ENCODE results near the gene VMAC. TPM values are rescaled to one million over a fixed set of nuclear protein-coding genes. Genes with fewer than 3 reads are reported as not detected.

Gene VMAC
- polyA plus RNA-seq, 1 donor = 8.1 TPM

GRCh38 chr19:5905114-5905778, 574 bp downstream of the VMAC start:
- Histone ChIP-seq H3K4me3 (ENCODE audit: low read length) (peak overlapping the region; percentile 65), H3K27ac (ENCODE audit: low read length) (peak overlapping the region; percentile 54), H3K9me3 (ENCODE audit: control insufficient read depth, low read depth, low read length) (no peaks in the 10 kb centered on the region), H3K27me3 (ENCODE audit: control insufficient read depth, insufficient read depth, low read length) (no peaks in the 10 kb centered on the region), H3K4me1 (ENCODE audit: control insufficient read depth, insufficient read depth, low read length) (peaks cover 15% of the 10 kb centered on the region), H3K36me3 (ENCODE audit: control insufficient read depth, insufficient read depth, low read length) (peaks cover 22% of the 10 kb centered on the region)
- 40% methylated on average over 1 of the region's 31 CpGs for WGBS (ENCODE audit: insufficient coverage, low lambda C conversion rate)
- no peak for DNase-seq

DNA sequence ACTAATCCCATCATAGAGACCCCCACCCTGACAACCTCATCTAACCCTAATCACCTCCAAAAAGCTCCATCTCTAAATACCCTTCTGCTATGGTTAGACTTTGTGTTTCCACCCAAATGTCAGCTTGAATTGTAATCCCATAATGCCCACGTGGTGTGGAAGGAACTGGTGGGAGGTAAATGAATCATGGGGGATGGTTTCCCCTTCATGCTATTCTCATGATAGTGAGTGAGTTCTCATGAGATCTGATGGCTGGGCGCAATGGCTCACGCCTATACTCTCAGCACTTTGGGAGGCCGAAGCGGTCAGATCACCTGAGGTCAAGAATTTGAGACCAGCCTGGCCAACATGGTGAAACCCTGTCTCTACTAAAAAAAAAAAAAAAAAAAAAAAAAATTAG, 2.6 kb downstream of the VMAC start:
- no peaks in the 10 kb centered on the region for H3K27me3 ChIP-seq (ENCODE audit: control insufficient read depth, insufficient read depth, low read length)
- no peak overlapping the region for H3K4me3 ChIP-seq (ENCODE audit: low read length)
- H3K4me1 ChIP-seq (ENCODE audit: control insufficient read depth, insufficient read depth, low read length) = peaks cover 13% of the 10 kb centered on the region
- no peak for DNase-seq
- no peak overlapping the region for H3K27ac ChIP-seq (ENCODE audit: low read length)
- peaks cover 13% of the 10 kb centered on the region for H3K36me3 ChIP-seq (ENCODE audit: control insufficient read depth, insufficient read depth, low read length)
- no CpG with 5 or more reads among the region's 5 CpGs for WGBS (ENCODE audit: insufficient coverage, low lambda C conversion rate)
- H3K9me3 ChIP-seq (ENCODE audit: control insufficient read depth, low read depth, low read length) = no peaks in the 10 kb centered on the region

DNA sequence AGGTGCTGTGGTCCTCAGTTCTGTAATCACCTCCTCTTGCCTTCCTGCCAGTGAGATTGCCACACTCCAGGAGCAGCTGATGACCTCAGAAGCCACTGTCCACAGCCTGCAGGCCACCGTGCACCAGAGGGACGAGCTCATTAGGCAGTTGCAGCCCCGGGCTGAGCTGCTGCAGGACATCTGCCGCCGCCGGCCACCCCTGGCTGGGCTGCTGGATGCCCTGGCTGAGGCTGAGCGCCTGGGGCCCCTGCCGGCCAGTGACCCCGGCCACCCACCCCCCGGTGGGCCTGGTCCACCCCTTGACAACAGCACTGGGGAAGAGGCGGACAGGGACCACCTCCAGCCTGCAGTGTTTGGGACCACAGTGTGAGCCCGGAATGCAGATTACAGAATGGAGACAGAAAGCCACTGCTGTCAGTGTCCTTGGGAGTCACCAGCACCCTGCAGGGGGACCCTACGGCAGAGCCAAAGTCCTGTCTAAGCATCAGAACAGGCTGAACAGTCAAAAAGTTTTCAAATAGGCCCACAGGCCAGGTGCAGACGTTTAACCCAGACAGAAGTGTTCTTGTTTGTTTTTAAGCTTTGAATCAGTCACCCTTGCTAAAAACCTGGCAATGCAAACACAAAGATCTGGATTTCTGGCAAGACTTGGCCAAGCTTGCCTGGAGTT, 4.2 kb downstream of the VMAC start:
- Histone ChIP-seq H3K36me3 (ENCODE audit: control insufficient read depth, insufficient read depth, low read length) (peaks cover 13% of the 10 kb centered on the region), H3K9me3 (ENCODE audit: control insufficient read depth, low read depth, low read length) (no peaks in the 10 kb centered on the region), H3K4me1 (ENCODE audit: control insufficient read depth, insufficient read depth, low read length) (peaks cover 7% of the 10 kb centered on the region), H3K27ac (ENCODE audit: low read length) (no peak overlapping the region), H3K4me3 (ENCODE audit: low read length) (no peak overlapping the region), H3K27me3 (ENCODE audit: control insufficient read depth, insufficient read depth, low read length) (no peaks in the 10 kb centered on the region)
- no peak for DNase-seq
- WGBS (ENCODE audit: insufficient coverage, low lambda C conversion rate) = 20% methylated on average over 1 of the region's 14 CpGs

- no peaks in the 10 kb centered on the region for H3K9me3 ChIP-seq (ENCODE audit: control insufficient read depth, low read depth, low read length)
- H3K27ac ChIP-seq (ENCODE audit: low read length) = no peak overlapping the region
- H3K4me1 ChIP-seq (ENCODE audit: control insufficient read depth, insufficient read depth, low read length) = peaks cover 7% of the 10 kb centered on the region
- no peak overlapping the region for H3K4me3 ChIP-seq (ENCODE audit: low read length)
- H3K36me3 ChIP-seq (ENCODE audit: control insufficient read depth, insufficient read depth, low read length) = peaks cover 20% of the 10 kb centered on the region
- DNase-seq = no peak
- no peaks in the 10 kb centered on the region for H3K27me3 ChIP-seq (ENCODE audit: control insufficient read depth, insufficient read depth, low read length)
- WGBS (ENCODE audit: insufficient coverage, low lambda C conversion rate) = no CpG with 5 or more reads among the region's 1 CpG
These were observed 5.9 kb downstream of the VMAC start for GRCh38 chr19:5910638-5910907.

GRCh38 chr19:5911366-5911765, 6.7 kb downstream of the VMAC start:
- Histone ChIP-seq H3K27me3 (ENCODE audit: control insufficient read depth, insufficient read depth, low read length) (no peaks in the 10 kb centered on the region), H3K36me3 (ENCODE audit: control insufficient read depth, insufficient read depth, low read length) (peaks cover 24% of the 10 kb centered on the region), H3K27ac (ENCODE audit: low read length) (no peak overlapping the region), H3K4me3 (ENCODE audit: low read length) (no peak overlapping the region), H3K4me1 (ENCODE audit: control insufficient read depth, insufficient read depth, low read length) (peaks cover 13% of the 10 kb centered on the region), H3K9me3 (ENCODE audit: control insufficient read depth, low read depth, low read length) (no peaks in the 10 kb centered on the region)
- no peak for DNase-seq
- no CpG with 5 or more reads among the region's 1 CpG for WGBS (ENCODE audit: insufficient coverage, low lambda C conversion rate)

- Histone ChIP-seq H3K4me3 (ENCODE audit: low read length) (no peak within 1 kb of the TSS), H3K4me1 (ENCODE audit: control insufficient read depth, insufficient read depth, low read length) (peaks cover 14% of the 10 kb centered on the region), H3K27me3 (ENCODE audit: control insufficient read depth, insufficient read depth, low read length) (no peaks in the 10 kb centered on the region), H3K27ac (ENCODE audit: low read length) (no peak within 1 kb of the TSS), H3K9me3 (ENCODE audit: control insufficient read depth, low read depth, low read length) (no peaks in the 10 kb centered on the region), H3K36me3 (ENCODE audit: control insufficient read depth, insufficient read depth, low read length) (peaks cover 46% of the 10 kb centered on the region)
- no CpG with 5 or more reads among the region's 10 CpGs for WGBS (ENCODE audit: insufficient coverage, low lambda C conversion rate)
- no peak for DNase-seq
These were observed 9.2 kb downstream of the VMAC start, which contains the start of gene CAPS for GRCh38 chr19:5913739-5914357. TSS of gene CAPS (plus strand) at chr19:5914254. CDS start at chr19:5914407, 153 bp downstream.

DNA sequence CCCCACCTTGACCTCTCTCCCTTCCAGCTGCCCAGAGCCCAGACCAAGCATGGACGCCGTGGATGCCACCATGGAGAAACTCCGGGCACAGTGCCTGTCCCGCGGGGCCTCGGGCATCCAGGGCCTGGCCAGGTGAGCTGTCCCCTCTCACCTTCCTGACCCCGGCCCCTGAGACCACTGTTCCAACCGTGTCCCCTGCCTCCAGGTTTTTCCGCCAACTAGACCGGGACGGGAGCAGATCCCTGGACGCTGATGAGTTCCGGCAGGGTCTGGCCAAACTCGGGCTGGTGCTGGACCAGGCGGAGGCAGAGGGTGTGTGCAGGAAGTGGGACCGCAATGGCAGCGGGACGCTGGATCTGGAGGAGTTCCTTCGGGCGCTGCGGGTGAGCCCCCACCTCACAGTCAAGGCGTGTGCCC, 9.7 kb downstream of the VMAC start:
- Histone ChIP-seq H3K4me1 (ENCODE audit: control insufficient read depth, insufficient read depth, low read length) (peaks cover 14% of the 10 kb centered on the region), H3K9me3 (ENCODE audit: control insufficient read depth, low read depth, low read length) (no peaks in the 10 kb centered on the region), H3K27ac (ENCODE audit: low read length) (no peak overlapping the region), H3K36me3 (ENCODE audit: control insufficient read depth, insufficient read depth, low read length) (peaks cover 47% of the 10 kb centered on the region), H3K4me3 (ENCODE audit: low read length) (no peak overlapping the region), H3K27me3 (ENCODE audit: control insufficient read depth, insufficient read depth, low read length) (no peaks in the 10 kb centered on the region)
- no peak for DNase-seq
- WGBS (ENCODE audit: insufficient coverage, low lambda C conversion rate) = no CpG with 5 or more reads among the region's 22 CpGs

- Histone ChIP-seq H3K4me3 (ENCODE audit: low read length) (no peak overlapping the region), H3K27me3 (ENCODE audit: control insufficient read depth, insufficient read depth, low read length) (no peaks in the 10 kb centered on the region), H3K27ac (ENCODE audit: low read length) (no peak overlapping the region), H3K4me1 (ENCODE audit: control insufficient read depth, insufficient read depth, low read length) (peaks cover 14% of the 10 kb centered on the region), H3K9me3 (ENCODE audit: control insufficient read depth, low read depth, low read length) (no peaks in the 10 kb centered on the region), H3K36me3 (ENCODE audit: control insufficient read depth, insufficient read depth, low read length) (peaks cover 48% of the 10 kb centered on the region)
- WGBS (ENCODE audit: insufficient coverage, low lambda C conversion rate) = no CpG with 5 or more reads among the region's 42 CpGs
- DNase-seq = peak; percentile 33 to 68
These were observed 10.5 kb downstream of the VMAC start for GRCh38 chr19:5914946-5915781.

- Histone ChIP-seq H3K36me3 (ENCODE audit: control insufficient read depth, insufficient read depth, low read length) (peaks cover 52% of the 10 kb centered on the region), H3K4me1 (ENCODE audit: control insufficient read depth, insufficient read depth, low read length) (peaks cover 14% of the 10 kb centered on the region), H3K9me3 (ENCODE audit: control insufficient read depth, low read depth, low read length) (no peaks in the 10 kb centered on the region), H3K4me3 (ENCODE audit: low read length) (no peak overlapping the region), H3K27ac (ENCODE audit: low read length) (no peak overlapping the region), H3K27me3 (ENCODE audit: control insufficient read depth, insufficient read depth, low read length) (no peaks in the 10 kb centered on the region)
- WGBS (ENCODE audit: insufficient coverage, low lambda C conversion rate) = no CpG with 5 or more reads among the region's 11 CpGs
- DNase-seq = peak; percentile 29 to 60
These were observed 11.1 kb downstream of the VMAC start for GRCh38 chr19:5915782-5916165.

GRCh38 chr19:5916181-5916708, 11.6 kb downstream of the VMAC start:
- Histone ChIP-seq H3K27me3 (ENCODE audit: control insufficient read depth, insufficient read depth, low read length) (no peaks in the 10 kb centered on the region), H3K27ac (ENCODE audit: low read length) (no peak overlapping the region), H3K4me1 (ENCODE audit: control insufficient read depth, insufficient read depth, low read length) (peaks cover 14% of the 10 kb centered on the region), H3K9me3 (ENCODE audit: control insufficient read depth, low read depth, low read length) (no peaks in the 10 kb centered on the region), H3K36me3 (ENCODE audit: control insufficient read depth, insufficient read depth, low read length) (peaks cover 56% of the 10 kb centered on the region), H3K4me3 (ENCODE audit: low read length) (no peak overlapping the region)
- no peak for DNase-seq
- no CpG with 5 or more reads among the region's 14 CpGs for WGBS (ENCODE audit: insufficient coverage, low lambda C conversion rate)

All from large intestine (tissue), 3 donors.